HuH-7 (cell line): Measurements from ENCODE around the gene CYB561D1.

ENCODE experiments used
- DNase-seq: peaks from one replicate; pipeline ENCODE4 v3.0.0; 2011; ENCODE audit warnings: low spot score

CYB561D1 gene

DNA sequence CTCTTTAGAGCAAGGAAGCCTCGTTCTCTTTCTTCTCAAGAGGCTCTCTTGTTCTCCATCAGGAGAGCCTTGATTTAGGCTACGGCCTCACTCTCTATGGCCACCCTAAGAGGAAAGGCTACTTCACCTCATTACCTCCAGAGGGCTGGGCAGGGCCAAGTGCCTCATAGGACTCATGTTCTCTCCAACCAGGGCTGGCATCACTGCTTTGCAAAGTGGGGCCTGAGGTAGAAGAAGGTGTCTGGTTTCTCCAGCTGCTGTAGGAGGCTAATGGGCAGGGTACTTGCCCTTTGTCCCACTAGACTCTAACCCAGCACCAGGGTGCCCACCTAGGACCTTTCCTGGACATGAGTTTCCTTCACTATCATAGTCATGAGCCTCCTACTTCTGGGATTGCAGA lies 12.2 kb upstream of the CYB561D1 start:
- DNase-seq: no peak

DNA sequence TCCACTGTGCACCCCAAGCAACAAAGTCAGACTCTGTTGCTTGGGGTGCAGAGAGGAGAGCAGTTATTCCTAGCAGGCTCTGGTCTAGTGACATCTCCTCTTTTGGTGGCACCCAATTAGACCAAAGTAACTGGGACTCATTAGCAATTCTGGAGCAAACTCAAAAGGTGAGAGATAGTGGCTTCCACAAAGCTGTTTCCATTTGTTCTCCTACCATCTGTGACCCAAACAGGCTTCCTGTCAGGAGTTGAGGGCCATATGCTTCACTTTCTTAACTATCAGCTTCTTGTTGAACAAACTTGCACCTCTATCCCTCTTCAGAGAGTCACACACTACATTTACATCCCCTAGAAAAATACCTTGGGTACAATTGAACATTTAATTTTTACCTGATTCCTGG lies 11.7 kb upstream of the CYB561D1 start:
- DNase-seq: no peak

DNA sequence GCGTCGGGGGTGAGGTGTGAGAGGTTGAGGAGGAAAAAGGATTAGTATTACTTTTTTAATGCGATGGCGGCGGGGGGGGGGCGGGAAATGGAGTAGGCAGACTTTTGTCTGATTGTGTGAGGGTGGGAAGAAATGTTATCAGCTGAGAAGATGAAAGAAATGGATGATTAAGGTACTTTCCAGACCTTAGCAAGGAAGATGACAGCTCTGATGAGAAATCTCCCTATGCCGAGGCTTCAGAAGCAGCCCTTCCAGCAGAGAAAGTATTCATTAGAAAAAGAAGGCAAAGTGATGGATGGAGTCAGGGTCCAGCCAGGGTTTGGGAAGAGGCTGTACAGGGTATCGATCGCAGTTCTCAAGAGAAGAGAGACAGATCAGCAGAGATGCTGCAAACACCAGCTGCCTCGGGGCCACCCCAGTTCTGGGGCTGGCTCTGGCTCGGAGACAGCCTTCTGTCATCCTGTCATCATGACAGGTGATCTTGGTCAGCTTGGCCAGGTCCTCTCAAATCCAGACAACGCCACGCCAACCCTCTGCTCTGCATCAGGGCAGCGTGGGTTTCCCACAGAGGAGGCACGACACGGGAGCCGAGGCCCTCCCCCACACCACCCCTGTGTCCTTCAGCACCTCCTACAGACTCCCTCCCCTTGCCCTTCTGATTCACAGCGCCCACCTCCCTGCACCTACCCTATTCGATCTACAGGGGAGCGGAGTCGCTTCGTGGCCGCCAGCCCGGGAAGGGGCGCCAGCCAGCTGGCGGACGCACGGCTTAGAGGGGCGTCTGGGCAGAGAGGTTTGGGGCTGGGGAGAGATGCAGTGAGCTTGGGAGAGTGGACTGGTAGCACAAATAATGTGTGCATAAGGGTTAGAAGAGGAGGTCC lies 10.9 kb upstream of the CYB561D1 start:
- peak; percentile 61 for DNase-seq

DNA sequence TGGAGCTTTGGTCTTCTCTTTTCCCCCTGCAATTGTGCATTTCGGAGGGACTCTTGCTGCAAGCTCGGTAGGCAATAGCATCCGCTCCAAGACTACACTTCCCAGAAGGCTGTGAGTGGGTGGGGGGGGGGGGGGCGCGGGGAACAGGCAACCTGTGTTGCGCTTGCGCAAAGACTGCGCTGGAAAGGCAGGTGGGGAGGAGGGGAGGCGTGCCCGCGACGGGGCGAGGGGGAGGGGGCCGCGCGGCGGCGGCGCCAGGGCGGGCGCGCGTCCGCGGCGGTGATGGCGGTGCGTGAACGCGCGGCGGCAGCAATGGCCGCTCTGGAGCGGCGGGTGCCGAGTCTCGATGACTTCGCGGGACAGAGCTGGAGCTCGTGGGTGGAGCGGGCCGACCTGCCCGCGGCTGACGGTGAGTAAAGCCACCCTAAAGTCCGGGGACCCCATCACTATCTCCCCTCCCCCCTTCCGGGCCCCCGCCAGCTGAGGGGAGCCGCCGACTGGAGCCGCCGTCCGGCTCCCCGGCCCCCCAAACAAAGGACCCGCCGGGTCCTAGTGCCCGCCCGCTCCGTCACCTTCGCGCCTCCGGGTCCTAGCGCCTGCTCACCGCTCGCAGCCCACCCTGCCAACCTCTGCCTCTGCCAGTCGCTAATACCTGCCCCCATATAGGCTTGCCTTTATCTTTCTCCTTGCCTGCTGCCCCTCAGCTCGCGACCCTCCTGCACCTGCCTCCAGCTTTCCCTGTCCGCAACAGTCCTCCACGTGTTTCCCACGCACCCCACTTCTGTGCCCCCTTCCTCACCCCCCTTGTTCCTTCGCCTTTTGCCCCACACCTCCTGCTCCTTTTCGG lies 10.0 kb upstream of the CYB561D1 start, which contains the start of gene ATXN7L2:
ATXN7L2 (plus strand) TSS at position 234 of the 847 bp plus-strand sequence; CDS start at position 283, 49 bp downstream.
- DNase-seq: peak; percentile 98

DNA sequence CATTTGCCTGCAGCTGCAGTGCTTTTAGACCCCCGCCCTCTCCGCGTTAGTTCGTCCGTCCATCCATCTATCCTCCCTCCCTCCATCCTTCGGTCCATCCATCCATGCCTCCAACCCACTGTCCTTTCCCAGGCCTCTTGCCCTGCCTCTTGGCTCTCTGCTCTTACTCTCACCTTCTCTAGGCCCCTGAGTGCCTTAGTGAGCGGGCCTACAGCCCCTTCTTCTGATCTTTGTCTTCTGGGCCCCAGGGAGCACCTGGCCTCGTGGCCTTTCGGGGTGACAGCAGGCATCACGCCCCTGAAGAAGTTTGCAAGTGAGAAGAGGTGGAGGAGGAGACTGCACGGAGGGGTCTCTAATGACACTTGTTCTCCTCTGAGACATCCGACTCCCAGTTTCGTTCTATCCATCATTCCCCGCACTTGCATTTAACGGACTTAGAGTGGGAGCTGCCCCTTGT lies 9.3 kb upstream of the CYB561D1 start:
- DNase-seq: no peak

DNA sequence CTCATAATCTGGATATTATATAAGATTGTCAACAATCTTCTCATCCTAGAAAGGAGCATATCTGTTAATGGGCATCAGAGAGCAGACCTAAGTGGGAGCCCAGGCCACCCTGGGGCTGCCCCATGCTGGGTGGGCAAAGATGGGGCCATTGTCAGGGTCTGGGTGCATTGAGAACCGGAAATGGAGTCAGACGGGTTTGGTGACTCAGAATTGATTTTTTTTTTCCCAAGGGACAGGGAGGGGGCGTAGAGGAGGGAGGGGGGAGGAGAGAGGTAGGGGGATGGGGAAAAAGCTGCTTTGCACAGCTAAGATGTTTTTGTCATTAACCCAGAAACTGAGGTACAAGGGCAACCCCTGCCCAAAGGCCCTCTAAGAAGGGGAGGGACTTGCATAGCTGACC lies 8.9 kb upstream of the CYB561D1 start:
- no peak for DNase-seq

DNA sequence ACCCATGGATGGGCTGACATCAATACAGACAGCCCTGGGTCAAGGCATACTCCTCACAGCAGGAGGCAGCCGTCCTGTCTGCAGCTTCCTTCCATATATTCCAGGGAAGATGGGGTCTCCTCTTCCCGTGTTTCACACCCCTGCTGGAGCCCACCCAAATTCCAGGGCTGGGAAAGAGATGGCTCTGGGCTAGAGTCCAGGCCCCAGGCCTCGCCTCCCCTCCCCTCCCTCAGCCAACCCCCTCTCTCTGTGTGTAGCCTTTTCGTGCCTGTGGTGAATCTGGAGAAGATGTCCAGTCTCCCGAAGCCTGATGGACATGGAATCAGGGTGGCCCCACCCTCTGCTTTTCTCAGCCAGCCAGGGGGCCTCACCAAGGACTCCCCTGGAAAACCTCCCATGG lies 6.6 kb upstream of the CYB561D1 start:
- no peak for DNase-seq

DNA sequence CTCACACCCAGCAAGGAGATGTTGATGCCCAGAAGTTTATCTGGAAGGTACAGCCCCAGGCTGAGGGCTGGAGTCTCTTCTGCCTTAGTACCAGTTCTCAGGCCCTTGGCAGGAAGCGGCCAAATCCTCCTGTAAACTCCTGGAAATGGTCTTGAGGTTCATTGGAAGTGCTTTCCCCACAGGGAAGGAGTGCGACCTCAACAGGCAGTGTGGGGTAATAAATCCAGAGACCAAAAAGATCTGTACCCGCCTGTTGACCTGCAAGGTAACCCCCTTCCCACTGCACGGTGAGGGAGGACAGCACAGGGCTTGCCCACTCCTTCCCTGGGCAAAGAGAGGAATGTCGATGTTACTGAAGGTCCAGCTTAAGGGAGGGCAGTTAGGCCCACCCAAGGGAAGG lies 5.7 kb upstream of the CYB561D1 start:
- DNase-seq: no peak

DNA sequence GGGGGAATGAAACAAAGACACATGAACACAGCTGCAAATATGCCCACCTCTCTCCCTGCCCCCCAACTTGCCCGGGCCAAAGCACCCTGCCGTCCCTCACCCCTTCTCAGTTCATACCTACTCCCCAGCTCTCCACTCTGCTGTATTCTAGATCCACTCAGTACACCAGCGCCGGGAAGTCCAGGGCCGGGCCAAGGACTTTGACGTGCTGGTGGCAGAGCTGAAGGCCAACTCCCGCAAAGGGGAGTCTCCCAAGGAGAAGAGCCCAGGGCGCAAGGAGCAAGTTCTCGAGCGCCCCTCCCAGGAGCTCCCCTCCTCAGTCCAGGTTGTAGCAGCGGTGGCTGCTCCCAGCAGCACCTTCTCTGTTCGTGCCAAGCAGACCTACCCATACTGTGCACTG lies 5.2 kb upstream of the CYB561D1 start:
- no peak for DNase-seq

DNA sequence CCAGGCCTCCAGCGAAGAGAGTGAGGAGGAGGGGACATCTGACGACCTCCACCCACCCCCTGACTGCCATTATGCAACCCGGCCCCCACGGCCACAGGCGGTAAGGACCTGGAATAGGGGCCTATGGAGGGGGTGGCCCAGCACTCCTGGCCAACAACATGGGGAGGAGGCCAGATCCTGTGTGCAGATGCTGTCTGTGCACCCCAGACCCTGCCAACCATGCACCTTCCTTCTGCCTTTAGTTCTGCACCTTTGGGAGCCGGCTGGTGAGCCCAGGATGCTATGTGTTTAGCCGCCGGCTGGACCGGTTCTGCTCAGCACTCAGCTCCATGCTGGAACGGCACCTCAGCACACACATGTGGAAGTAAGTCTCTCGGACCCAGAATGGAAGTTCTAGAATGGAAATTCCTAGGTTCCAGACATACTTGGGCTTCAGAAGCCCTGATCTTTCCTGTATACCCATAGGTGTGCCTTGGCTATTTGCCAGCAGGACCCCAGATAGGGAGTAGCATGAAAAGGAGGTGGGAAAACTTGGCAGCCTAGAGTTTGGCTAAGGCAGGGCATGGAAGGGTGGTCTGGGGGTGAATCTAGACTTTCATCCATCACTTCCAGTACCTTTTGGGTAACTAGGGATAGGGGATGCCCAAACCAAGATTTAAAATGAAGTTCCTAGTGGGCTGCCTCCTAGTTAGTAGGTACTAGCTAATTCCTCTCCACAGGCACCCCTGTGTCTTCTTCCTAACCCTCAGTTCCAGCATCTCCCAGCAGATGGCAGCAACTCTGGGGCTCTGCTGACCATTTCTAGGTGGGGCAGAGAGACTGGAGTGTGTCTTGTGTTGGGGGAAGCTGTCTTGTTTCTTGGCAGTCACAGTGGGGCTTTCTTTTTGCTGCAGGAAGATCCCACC lies 3.6 kb upstream of the CYB561D1 start:
- peak; percentile 81 for DNase-seq

DNA sequence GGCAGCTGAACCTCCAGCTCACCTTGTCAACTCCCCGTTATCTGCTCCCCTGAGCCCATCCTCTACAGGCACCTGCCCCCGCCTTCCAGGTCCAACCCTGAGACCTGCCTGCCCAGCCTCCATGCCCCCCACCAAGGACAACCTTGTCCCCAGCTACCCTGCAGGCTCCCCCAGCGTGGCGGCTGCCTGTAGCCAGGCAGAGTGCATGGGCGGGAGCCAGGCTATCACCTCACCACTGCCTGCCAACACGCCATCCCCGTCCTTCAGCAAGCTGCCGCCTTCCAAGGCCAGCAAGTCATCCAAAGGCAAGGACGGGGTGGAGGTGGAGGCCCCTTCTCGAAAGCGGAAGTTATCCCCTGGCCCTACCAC lies 3.0 kb upstream of the CYB561D1 start:
- no peak for DNase-seq

DNA sequence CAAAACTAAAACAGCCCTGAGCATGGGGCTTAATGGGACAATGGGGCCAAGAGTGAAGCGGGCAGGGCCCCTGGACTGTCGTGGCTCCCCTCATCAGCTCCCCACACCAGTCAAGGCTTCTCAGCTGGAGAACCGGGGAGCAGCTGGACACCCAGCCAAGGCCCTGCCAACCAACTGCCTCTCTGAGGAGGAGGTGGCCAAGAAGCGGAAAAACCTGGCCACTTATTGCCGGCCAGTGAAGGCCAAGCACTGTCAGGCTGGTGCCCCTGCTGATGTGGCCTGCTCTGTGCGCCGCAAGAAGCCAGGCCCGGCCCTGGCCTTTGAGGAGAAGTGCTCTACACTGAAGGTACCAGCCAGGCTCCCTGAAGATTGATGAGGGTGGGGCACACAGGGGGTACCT lies 2.5 kb upstream of the CYB561D1 start:
- DNase-seq: no peak

DNA sequence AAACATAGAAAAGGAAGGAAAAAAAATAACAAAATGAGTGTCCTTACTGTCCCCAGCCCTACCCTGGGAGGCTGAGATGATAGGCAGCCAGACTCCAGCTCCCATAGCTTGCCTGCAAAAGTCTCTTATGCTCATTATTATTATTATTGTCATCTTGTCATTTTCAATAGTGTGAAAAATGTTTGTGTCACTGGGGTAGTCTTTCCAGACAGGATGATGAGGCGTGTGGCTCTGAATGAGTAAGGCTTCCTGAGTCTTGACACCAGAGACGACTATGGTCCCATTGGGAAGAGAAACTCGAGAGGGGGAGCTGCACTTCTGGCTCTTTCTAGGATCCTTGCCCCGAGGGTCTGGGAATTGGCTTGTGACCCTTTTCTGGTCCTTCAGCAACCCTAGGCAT lies 1.1 kb upstream of the CYB561D1 start:
- no peak for DNase-seq

DNA sequence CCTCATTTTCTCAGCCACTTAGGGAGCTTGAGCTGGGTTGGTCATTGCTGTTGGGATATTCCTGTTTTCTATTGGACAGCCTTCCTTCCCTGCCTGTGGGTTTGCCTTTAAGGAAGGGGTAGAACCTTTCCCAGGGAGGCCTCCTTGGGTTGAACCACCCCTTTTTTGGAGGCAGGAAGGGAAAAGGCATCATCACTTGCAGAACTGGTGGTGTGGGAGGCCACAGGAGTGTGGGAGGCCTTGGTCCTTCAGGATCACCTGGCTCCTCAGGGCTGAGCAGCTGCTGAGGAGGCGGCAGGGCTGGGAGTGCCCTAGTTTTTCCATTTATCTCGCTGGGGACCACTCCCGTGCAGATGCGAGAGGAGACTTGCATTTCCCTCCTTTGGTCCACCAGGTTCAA lies 667 bp upstream of the CYB561D1 start:
- no peak for DNase-seq

DNA sequence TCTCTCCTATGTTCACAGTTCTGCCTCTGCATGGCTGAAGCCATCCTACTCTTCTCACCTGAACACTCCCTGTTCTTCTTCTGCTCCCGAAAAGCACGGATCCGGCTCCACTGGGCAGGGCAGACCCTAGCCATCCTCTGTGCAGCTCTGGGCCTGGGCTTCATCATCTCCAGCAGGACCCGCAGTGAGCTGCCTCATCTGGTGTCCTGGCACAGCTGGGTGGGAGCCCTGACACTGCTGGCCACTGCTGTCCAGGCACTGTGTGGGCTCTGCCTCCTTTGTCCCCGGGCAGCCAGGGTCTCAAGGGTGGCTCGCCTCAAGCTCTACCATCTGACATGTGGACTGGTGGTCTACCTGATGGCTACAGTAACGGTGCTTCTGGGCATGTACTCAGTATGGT lies 1.8 kb downstream of the CYB561D1 start:
- no peak for DNase-seq

DNA sequence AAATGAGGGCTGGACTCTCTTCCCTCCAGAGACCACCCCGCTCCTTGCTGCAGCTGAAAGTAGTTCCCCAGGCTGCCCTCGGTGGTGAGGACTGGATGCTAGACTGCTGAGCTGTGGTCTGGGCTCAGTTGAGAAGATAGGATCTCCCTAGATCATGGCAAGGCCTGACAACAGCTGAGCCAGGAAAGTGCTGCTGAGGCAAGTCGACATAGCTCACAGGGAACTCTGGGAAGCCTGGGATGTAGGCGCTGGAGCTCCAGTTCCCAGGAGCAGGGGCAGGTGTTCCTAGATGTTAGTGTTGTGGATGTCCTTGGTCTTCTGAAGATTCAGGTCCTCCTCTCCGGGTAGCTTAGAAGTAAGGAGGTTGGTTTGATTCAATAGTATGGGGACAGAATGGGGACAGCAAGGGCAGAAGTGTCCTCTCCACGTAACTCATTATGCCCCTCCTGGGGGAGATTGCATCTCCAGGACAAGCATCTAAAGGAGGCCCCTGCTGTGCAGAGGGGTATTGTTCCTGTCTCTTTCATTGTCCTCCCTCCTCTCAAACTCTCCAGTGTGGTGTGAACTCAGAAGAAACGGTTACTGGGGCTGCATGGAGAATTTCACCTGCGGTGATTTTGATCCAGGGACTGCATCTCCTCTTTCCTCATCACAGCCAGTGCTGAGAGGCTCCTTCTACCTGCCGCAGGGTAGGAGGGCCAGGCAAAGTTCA lies 3.7 kb downstream of the CYB561D1 start:
- no peak for DNase-seq

DNA sequence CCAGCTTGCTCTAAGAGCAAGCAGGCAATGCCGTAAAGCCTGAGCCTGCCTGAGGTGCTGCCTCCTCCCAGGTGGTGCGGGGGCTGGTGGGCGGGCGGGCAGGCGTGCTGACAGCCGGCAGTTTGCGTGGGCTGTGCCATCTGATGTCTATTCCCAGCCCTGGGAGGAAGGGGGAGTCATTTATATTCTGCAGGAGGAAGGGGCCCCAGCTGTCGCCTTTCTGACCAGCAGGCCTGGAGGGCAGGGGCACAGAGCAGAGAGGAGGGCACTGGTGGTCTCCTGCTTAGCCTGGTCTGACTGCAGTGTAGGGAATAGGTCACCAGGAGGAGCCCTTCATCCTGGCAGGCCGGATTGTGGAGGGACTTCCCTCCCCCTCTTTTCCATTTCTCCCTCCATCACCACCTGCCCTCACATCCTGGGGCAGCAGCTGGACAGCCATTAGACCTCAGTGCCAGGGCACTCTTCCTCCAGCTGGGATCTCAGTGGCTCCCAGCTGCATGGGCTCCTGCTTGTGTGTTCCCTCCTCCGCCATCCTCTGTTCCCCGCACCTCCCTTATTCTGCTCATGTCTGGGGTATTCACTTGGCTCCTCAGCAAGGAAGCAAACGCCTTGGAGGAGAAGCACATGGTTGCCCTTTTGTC lies 4.4 kb downstream of the CYB561D1 start:
- DNase-seq: peak; percentile 64

DNA sequence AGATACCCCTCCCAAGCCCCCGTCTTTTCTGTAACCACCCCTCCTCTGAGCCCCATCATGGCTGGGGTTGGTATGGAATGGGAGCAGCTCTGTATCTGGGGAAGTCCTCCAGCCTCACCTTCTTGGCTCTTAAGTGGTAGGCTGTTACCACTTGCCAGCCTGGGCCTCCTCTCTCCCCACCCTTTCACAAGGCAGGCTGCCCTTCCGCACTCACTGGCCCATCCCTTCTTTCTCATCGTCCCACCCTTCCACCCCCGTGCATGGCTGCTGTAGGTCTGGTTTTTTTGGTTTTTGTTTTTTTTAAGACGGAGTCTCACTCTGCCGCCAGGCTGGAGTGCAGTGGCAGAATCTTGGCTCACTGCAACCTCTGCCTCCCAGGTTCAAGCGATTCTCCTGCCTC lies 5.2 kb downstream of the CYB561D1 start:
- DNase-seq: no peak

DNA sequence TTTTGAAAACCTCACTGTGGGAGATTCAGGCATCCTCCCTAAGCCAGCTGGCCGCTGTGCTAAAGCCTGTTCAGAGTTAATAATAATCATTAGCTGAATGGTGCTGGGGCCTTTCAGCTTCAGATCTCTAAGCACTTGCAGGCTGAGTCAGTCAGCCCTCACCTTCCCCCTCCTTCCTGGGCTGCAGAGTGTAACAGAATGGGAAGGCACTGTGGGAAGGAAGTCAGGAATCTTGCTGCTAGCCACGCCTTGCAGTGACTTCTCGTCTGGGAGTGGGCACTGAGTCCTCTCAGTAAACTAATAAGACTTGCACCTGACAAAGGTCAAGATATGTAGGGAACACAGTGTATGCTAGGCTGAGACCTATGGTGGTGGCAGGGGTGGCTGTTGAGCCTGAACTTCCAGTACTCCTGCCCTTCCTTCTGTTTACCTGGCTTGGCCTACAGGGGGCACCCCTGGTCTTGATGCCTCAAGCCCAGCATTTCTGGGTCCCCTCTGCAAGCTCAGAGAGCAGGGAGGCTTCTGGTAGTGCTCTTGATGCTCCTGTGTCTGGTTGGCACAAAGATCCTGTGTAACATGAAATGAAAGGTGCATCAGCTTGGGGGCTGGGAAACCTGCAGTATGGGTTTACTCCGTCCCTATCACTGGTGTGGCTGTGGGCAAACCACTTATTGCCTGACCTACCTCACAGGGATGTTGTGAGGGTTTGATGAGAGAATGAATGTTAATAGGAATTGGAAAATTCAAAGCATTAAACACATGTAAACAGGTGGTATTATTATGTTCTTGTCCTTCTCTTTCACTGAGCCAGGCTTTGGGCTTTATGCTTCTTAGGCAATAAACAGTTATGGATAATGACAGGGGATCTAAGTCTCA lies 6.0 kb downstream of the CYB561D1 start:
- peak; percentile 44 for DNase-seq

DNA sequence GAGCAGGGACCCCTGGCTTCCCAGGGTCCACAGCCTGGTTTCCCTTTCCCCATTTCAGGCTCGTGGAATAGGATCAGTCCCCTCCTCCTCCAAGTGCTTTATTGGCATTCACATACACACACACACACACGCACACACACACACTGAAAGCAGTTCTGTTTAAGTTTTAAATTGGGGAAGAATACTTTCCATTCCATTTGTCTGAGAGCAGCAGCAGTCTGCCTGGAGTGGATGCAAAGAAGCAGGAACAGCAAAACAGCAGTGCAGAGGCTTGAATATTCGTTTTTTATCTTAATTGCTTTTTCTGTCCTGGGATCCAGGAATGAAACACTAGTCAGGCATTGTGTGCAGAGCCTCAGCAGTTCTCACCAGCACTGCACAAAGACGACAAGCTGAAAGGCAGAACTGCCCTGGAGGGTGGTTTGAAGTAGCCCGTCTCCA lies 7.1 kb downstream of the CYB561D1 start:
- DNase-seq: no peak
